ENCODE results near the gene SPAG5.

- no peak for TF ChIP-seq GATA2 (IDR thresholded peaks at IDR 0.05; ENCODE audit: low read depth, low read length)
- TF ChIP-seq GATA3 (IDR thresholded peaks at IDR 0.05; ENCODE audit: low read depth, low read length), result no peak
These were observed 17.5 kb upstream of the SPAG5 start for GRCh38 chr17:28616281-28616680.
